Nephron (organoid): ENCODE data around the gene RAD51AP1.

Experiments used
- H3K27ac Mint-ChIP-seq, 3 experiments: 2 replicates each; pipeline ENCODE4 v1.8.0; 2020; ENCODE audit warnings: mixed read lengths in 3 of 3, mild to moderate bottlenecking in 2 of 3, moderate library complexity in 1 of 3
- H3K27me3 Mint-ChIP-seq: 2 replicates; pipeline ENCODE4 v1.8.0; 2021; ENCODE audit warnings: low read depth, mild to moderate bottlenecking, moderate library complexity, mixed read lengths
- H3K36me3 Mint-ChIP-seq: 2 replicates; pipeline ENCODE4 v1.8.0; 2020; ENCODE audit warnings: low read depth, mixed read lengths
- H3K4me1 Mint-ChIP-seq: 2 replicates; pipeline ENCODE4 v1.8.0; 2020; ENCODE audit warnings: mixed read lengths
- H3K4me3 Mint-ChIP-seq, 3 experiments: 2 replicates each; pipeline ENCODE4 v1.8.0; 2020; ENCODE audit warnings: mild to moderate bottlenecking in 3 of 3, mixed read lengths in 3 of 3, moderate library complexity in 2 of 3
- H3K9me3 Mint-ChIP-seq: 2 replicates; pipeline ENCODE4 v1.8.0; 2020; ENCODE audit warnings: mixed read lengths
- CTCF ChIP-seq, 3 experiments: fragments of 200-600 bp; sonication (generic); IDR thresholded peaks; one replicate each; pipeline ENCODE4 v1.5.0; 2021; ENCODE audit warnings: antibody characterized with exemption in 3 of 3; ENCODE audit not compliant: unreplicated experiment in 3 of 3

Gene RAD51AP1

GRCh38 chr12:4563336-4563735 lies 24.6 kb downstream of the RAD51AP1 start:
- TF ChIP-seq CTCF (IDR thresholded peaks at IDR 0.05; ENCODE audit: unreplicated experiment in 3 of 3): no peak
- Mint-ChIP-seq H3K4me1 (peaks cover 11% of the 10 kb centered on the region), H3K27ac (peak overlapping the region in 1 of 3 experiments; percentile 29), H3K36me3 (peaks cover 8% of the 10 kb centered on the region), H3K27me3 (peaks cover 14% of the 10 kb centered on the region), H3K4me3 (peak overlapping the region; percentile 10 to 34 (median 22)), H3K9me3 (no peaks in the 10 kb centered on the region)

GRCh38 chr12:4564818-4565217 lies 26.1 kb downstream of the RAD51AP1 start:
- Mint-ChIP-seq H3K4me1 (peaks cover 11% of the 10 kb centered on the region), H3K36me3 (peaks cover 8% of the 10 kb centered on the region), H3K9me3 (no peaks in the 10 kb centered on the region), H3K4me3 (no peak overlapping the region), H3K27me3 (peaks cover 14% of the 10 kb centered on the region), H3K27ac (no peak overlapping the region)
- TF ChIP-seq CTCF (IDR thresholded peaks at IDR 0.05; ENCODE audit: unreplicated experiment in 3 of 3): no peak

- H3K4me1 Mint-ChIP-seq: peaks cover 11% of the 10 kb centered on the region
- no peak overlapping the region for H3K27ac Mint-ChIP-seq
- no peaks in the 10 kb centered on the region for H3K36me3 Mint-ChIP-seq
- TF ChIP-seq CTCF (IDR thresholded peaks at IDR 0.05; ENCODE audit: unreplicated experiment in 3 of 3): no peak
- peaks cover 14% of the 10 kb centered on the region for H3K27me3 Mint-ChIP-seq
- H3K9me3 Mint-ChIP-seq: no peaks in the 10 kb centered on the region
- no peak overlapping the region for H3K4me3 Mint-ChIP-seq
These were observed 27.8 kb downstream of the RAD51AP1 start for GRCh38 chr12:4566474-4566873.

GRCh38 chr12:4567073-4567881 lies 28.6 kb downstream of the RAD51AP1 start:
- H3K9me3 Mint-ChIP-seq: no peaks in the 10 kb centered on the region
- no peak overlapping the region for H3K4me3 Mint-ChIP-seq
- peaks cover 3% of the 10 kb centered on the region for H3K4me1 Mint-ChIP-seq
- TF ChIP-seq CTCF (IDR thresholded peaks at IDR 0.05; ENCODE audit: unreplicated experiment in 3 of 3): no peak
- no peak overlapping the region for H3K27ac Mint-ChIP-seq
- H3K36me3 Mint-ChIP-seq: no peaks in the 10 kb centered on the region
- H3K27me3 Mint-ChIP-seq: peaks cover 9% of the 10 kb centered on the region

- Mint-ChIP-seq H3K27ac (no peak overlapping the region), H3K4me3 (no peak overlapping the region), H3K4me1 (no peaks in the 10 kb centered on the region), H3K27me3 (no peaks in the 10 kb centered on the region), H3K36me3 (no peaks in the 10 kb centered on the region), H3K9me3 (no peaks in the 10 kb centered on the region)
- no peak for TF ChIP-seq CTCF (IDR thresholded peaks at IDR 0.05; ENCODE audit: unreplicated experiment in 3 of 3)
These were observed 30.6 kb downstream of the RAD51AP1 start for GRCh38 chr12:4569261-4569660.

GRCh38 chr12:4572680-4573079 lies 34.0 kb downstream of the RAD51AP1 start:
- no peak for TF ChIP-seq CTCF (IDR thresholded peaks at IDR 0.05; ENCODE audit: unreplicated experiment in 3 of 3)

More at GRCh38 chr12:4572680-4573079, 34.0 kb downstream of the RAD51AP1 start:
- peaks cover 5% of the 10 kb centered on the region for H3K27me3 Mint-ChIP-seq
- H3K4me3 Mint-ChIP-seq: no peak overlapping the region
- H3K4me1 Mint-ChIP-seq: no peaks in the 10 kb centered on the region
- H3K36me3 Mint-ChIP-seq: no peaks in the 10 kb centered on the region
- no peak overlapping the region for H3K27ac Mint-ChIP-seq
- no peaks in the 10 kb centered on the region for H3K9me3 Mint-ChIP-seq
